NCI-H2029 treated with DMSO at 0.1 percent for 48 hours (cell line): ENCODE data around the gene VWF.
"Not testable (repeated sequence)": the region's sequence is repeated elsewhere in the genome, so short reads cannot be mapped to it uniquely, and the experiment has no call there.

Source experiments
- DNase-seq: peaks from one replicate; lab custom pipeline; 2025; lab: John Stamatoyannopoulos, UW

The VWF gene

GRCh38 chr12:6145564-6145963, 21.1 kb upstream of the VWF start:
- DNase-seq: no peak

GRCh38 chr12:6143303-6143675, 18.8 kb upstream of the VWF start:
- DNase-seq: no peak

- not testable (repeated sequence) for DNase-seq
Observed at GRCh38 chr12:6142368-6143302, 18.2 kb upstream of the VWF start.

GRCh38 chr12:6141731-6142367, 17.4 kb upstream of the VWF start:
- DNase-seq: not testable (repeated sequence)

GRCh38 chr12:6140651-6141447, 16.4 kb upstream of the VWF start:
- no peak for DNase-seq

- no peak for DNase-seq
Observed at GRCh38 chr12:6135071-6135470, 10.6 kb upstream of the VWF start.

- no peak for DNase-seq
Observed at GRCh38 chr12:6133642-6134041, 9.2 kb upstream of the VWF start.

GRCh38 chr12:6132496-6132895, 8.0 kb upstream of the VWF start:
- DNase-seq: no peak

GRCh38 chr12:6125310-6125608, 789 bp upstream of the VWF start:
- no peak for DNase-seq

- DNase-seq: no peak
Observed at GRCh38 chr12:6123258-6123657, 1.2 kb downstream of the VWF start.

- DNase-seq: no peak
Observed at GRCh38 chr12:6122201-6122600, 2.3 kb downstream of the VWF start.

GRCh38 chr12:6120796-6121473, 3.5 kb downstream of the VWF start:
- no peak for DNase-seq

GRCh38 chr12:6118891-6119568, 5.4 kb downstream of the VWF start:
- no peak for DNase-seq

- no peak for DNase-seq
Observed at GRCh38 chr12:6116471-6117021, 7.9 kb downstream of the VWF start.

GRCh38 chr12:6115389-6115788, 9.1 kb downstream of the VWF start:
- DNase-seq: no peak

- DNase-seq: no peak
Observed at GRCh38 chr12:6114476-6114870, 10.0 kb downstream of the VWF start.

- peak; percentile 83 for DNase-seq
Observed at GRCh38 chr12:6113691-6114475, 10.6 kb downstream of the VWF start.

GRCh38 chr12:6112004-6112403, 12.5 kb downstream of the VWF start:
- DNase-seq: no peak

- DNase-seq: no peak
Observed at GRCh38 chr12:6110006-6110405, 14.5 kb downstream of the VWF start.

GRCh38 chr12:6106218-6106617, 18.3 kb downstream of the VWF start:
- DNase-seq: no peak

GRCh38 chr12:6104842-6105241, 19.6 kb downstream of the VWF start:
- DNase-seq: no peak
